ENCODE results near the gene TMEM205. TPM values are rescaled to one million over a fixed set of nuclear protein-coding genes. Genes with fewer than 3 reads are reported as not detected.
A peak's percentile ranks its signal among the peaks of the same experiment; 100 is the strongest.

Gene TMEM205
- total and polyA plus RNA-seq, 4 donors: 101 to 166 (median 127) TPM

DNA sequence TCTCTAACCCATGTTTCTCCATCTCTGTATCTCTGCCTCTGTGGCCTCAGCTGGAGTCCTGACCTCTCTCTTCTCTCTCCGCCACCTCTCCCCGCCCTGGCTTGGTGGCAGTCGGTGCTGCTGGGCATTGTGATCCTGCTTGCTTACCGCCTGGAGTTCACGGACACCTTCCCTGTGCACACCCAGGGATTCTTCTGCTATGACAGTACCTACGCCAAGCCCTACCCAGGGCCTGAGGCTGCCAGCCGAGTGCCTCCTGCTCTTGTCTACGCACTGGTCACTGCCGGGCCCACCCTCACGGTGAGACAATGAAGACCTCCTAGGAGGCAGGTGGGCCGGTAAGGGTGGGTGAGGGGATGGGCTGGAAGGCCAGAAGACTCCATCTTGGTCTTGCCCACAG lies 13.4 kb upstream of the TMEM205 start:
- peaks cover 0 to 16% (median 6%) of the 10 kb centered on the region in 5 donors for H3K4me1 ChIP-seq (ENCODE audit: control insufficient read depth in 5 of 5, insufficient read depth in 5 of 5, low read length in 5 of 5)
- no peak overlapping the region for H3K9ac ChIP-seq (ENCODE audit: insufficient read depth in 1 of 2, low read length in 2 of 2)
- no peak for DNase-seq
- WGBS, 2 donors: 91 to 93% methylated on average over 11 of the region's 11 CpGs
- peaks cover 0 to 26% (median 6%) of the 10 kb centered on the region in 4 donors for H3K36me3 ChIP-seq (ENCODE audit: control insufficient read depth in 4 of 4, insufficient read depth in 4 of 4, low read length in 4 of 4)
- H3K9me3 ChIP-seq (ENCODE audit: control insufficient read depth in 4 of 4, insufficient read depth in 3 of 4, low read length in 3 of 4): no peaks in the 10 kb centered on the region
- H3K27me3 ChIP-seq (ENCODE audit: control insufficient read depth in 3 of 3, insufficient read depth in 3 of 3, low read length in 2 of 3): peaks cover 0 to 4% (median 0%) of the 10 kb centered on the region in 3 donors
- H3K4me3 ChIP-seq: no peak overlapping the region
- no peak for ATAC-seq (ENCODE audit: insufficient read depth, low FRiP score)
- TF ChIP-seq, protein P1, sequence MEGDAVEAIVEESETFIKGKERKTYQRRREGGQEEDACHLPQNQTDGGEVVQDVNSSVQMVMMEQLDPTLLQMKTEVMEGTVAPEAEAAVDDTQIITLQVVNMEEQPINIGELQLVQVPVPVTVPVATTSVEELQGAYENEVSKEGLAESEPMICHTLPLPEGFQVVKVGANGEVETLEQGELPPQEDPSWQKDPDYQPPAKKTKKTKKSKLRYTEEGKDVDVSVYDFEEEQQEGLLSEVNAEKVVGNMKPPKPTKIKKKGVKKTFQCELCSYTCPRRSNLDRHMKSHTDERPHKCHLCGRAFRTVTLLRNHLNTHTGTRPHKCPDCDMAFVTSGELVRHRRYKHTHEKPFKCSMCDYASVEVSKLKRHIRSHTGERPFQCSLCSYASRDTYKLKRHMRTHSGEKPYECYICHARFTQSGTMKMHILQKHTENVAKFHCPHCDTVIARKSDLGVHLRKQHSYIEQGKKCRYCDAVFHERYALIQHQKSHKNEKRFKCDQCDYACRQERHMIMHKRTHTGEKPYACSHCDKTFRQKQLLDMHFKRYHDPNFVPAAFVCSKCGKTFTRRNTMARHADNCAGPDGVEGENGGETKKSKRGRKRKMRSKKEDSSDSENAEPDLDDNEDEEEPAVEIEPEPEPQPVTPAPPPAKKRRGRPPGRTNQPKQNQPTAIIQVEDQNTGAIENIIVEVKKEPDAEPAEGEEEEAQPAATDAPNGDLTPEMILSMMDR (IDR thresholded peaks at IDR 0.05; ENCODE audit: control extremely low read depth, extremely low read depth): no peak
- no peak overlapping the region for H3K27ac ChIP-seq (ENCODE audit: low read depth in 1 of 2, low read length in 1 of 2)

DNA sequence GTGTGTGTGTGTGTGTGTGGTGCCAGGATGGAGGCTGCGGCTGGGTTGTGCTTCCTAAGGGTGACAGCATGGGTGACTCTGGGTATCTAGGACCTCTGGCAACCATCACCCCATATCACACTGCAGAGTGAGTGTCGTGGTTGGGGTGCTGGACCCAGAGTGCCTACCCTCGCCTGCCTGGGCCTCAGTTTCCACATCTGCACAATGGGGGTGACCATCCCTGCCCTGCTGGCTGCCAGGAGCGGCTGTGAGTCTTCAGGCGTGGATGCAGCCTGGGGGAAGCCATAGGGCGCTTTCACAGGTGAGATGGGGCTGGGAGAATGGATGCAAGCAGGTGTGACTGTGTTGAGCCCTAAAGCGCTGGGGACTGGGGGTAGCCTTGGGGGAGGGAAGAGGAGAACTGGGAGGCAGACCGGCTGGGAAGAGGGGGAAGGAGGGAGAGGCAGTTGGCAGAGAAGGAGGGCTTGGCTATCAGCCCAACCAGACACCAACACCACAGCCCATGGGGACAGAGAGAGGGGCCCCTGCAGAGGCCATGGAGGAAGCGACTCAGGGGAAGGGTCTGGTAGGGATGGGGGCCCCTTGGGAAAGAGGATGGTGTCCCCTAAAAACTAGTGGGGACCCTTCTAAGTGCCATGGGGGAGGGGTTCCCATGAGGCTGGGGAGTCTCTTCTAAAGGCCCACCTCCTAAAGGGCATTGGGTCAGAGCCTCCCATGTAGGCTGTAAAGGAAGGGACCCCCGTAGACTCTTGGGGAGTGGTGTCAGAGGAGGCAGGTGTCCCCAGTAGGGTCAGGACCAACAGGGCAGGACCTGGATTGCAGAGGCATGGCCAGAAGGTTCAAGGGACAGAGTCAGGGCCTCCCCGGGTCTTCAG lies 10.8 kb upstream of the TMEM205 start:
- Histone ChIP-seq H3K9ac (ENCODE audit: insufficient read depth in 1 of 2, low read length in 2 of 2) (no peak overlapping the region), H3K27me3 (ENCODE audit: control insufficient read depth in 3 of 3, insufficient read depth in 3 of 3, low read length in 2 of 3) (peaks cover 0 to 4% (median 0%) of the 10 kb centered on the region in 3 donors), H3K4me1 (ENCODE audit: control insufficient read depth in 5 of 5, insufficient read depth in 5 of 5, low read length in 5 of 5) (peaks cover 0 to 16% (median 6%) of the 10 kb centered on the region in 5 donors), H3K36me3 (ENCODE audit: control insufficient read depth in 4 of 4, insufficient read depth in 4 of 4, low read length in 4 of 4) (peaks cover 0 to 10% (median 3%) of the 10 kb centered on the region in 4 donors), H3K27ac (ENCODE audit: low read depth in 1 of 2, low read length in 1 of 2) (no peak overlapping the region), H3K9me3 (ENCODE audit: control insufficient read depth in 4 of 4, insufficient read depth in 3 of 4, low read length in 3 of 4) (no peaks in the 10 kb centered on the region), H3K4me3 (no peak overlapping the region)
- 75 to 85% methylated on average over 11 of the region's 11 CpGs for WGBS, 2 donors
- DNase-seq (peak in 1 of 3 donors; percentile 47), ATAC-seq (ENCODE audit: insufficient read depth, low FRiP score) (no peak)
- TF ChIP-seq, protein P1 (IDR thresholded peaks at IDR 0.05; ENCODE audit: control extremely low read depth, extremely low read depth): no peak

DNA sequence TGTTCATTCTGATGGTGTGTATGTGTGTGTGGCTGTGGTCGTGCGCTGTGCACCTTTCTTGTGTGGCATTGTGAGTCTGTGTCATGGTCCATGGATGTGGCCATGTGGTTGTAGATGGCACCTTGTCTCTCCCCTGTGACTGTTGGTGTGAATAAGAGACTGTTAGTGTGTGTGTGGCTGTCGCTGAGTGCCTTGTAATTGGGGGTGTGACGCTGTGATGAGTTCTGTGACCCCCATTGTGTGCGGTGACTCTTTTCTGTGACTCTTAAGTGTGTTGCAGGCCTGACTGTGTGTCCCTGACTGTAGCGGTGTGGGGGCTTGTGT lies 10.0 kb upstream of the TMEM205 start:
- DNase-seq: no peak
- H3K4me1 ChIP-seq (ENCODE audit: control insufficient read depth in 5 of 5, insufficient read depth in 5 of 5, low read length in 5 of 5): peaks cover 0 to 16% (median 6%) of the 10 kb centered on the region in 5 donors
- H3K27ac ChIP-seq (ENCODE audit: low read depth in 1 of 2, low read length in 1 of 2): peak overlapping the region in 1 of 2 donors; percentile 44
- TF ChIP-seq, protein P1 (IDR thresholded peaks at IDR 0.05; ENCODE audit: control extremely low read depth, extremely low read depth): no peak
- no peak for ATAC-seq (ENCODE audit: insufficient read depth, low FRiP score)
- H3K27me3 ChIP-seq (ENCODE audit: control insufficient read depth in 3 of 3, insufficient read depth in 3 of 3, low read length in 2 of 3): peaks cover 0 to 4% (median 0%) of the 10 kb centered on the region in 3 donors
- H3K9me3 ChIP-seq (ENCODE audit: control insufficient read depth in 4 of 4, insufficient read depth in 3 of 4, low read length in 3 of 4): no peaks in the 10 kb centered on the region
- peaks cover 0 to 5% (median 3%) of the 10 kb centered on the region in 4 donors for H3K36me3 ChIP-seq (ENCODE audit: control insufficient read depth in 4 of 4, insufficient read depth in 4 of 4, low read length in 4 of 4)
- peak overlapping the region in 1 of 2 donors; percentile 89 for H3K9ac ChIP-seq (ENCODE audit: insufficient read depth in 1 of 2, low read length in 2 of 2)
- 84 to 90% methylated on average over 6 of the region's 6 CpGs for WGBS, 2 donors
- H3K4me3 ChIP-seq: no peak overlapping the region

All from lung (tissue), 12 donors.